H1 (cell line): ENCODE measurements around the gene SPATA16.

Experiments used
- CTCF ChIP-seq, 3 experiments: IDR thresholded peaks; 1 replicate in 2 of 3; 2 replicates in 1 of 3; pipeline versions ENCODE4 v1.5.1 to v1.6.1; 2011; ENCODE audit warnings: low read length in 3 of 3, mild to moderate bottlenecking in 3 of 3, inconsistent platforms in 2 of 3, low read depth in 1 of 3, moderate library complexity in 1 of 3; ENCODE audit not compliant: insufficient read depth in 1 of 3; ENCODE audit errors: control extremely low read depth in 1 of 3
- EZH2 ChIP-seq: fragments of 200-600 bp; sonication (generic); IDR thresholded peaks from 2 replicates; pipeline ENCODE4 v1.7.1; 2012; ENCODE audit warnings: low read depth, mild to moderate bottlenecking, moderate library complexity, low read length, inconsistent platforms; ENCODE audit not compliant: severe bottlenecking
- FOSL1 ChIP-seq: IDR thresholded peaks from 2 replicates; pipeline ENCODE4 v1.6.1; 2011; ENCODE audit warnings: mild to moderate bottlenecking, low read depth, low read length, moderate library complexity; ENCODE audit not compliant: insufficient read depth
- MAFK ChIP-seq: IDR thresholded peaks from 2 replicates; pipeline ENCODE4 v1.6.1; 2012; ENCODE audit warnings: low read depth, mild to moderate bottlenecking, improper control_type of control experiment, low read length
- POLR2AphosphoS5 ChIP-seq: IDR thresholded peaks from 2 replicates; pipeline ENCODE4 v1.6.1; 2011; ENCODE audit warnings: low read depth, low read length
- SP1 ChIP-seq: IDR thresholded peaks from 2 replicates; pipeline ENCODE4 v1.6.1; 2011; ENCODE audit warnings: low read depth, low read length
- TF ChIP-seq, protein P1 (sequence below): IDR thresholded peaks from 2 replicates; pipeline ENCODE4 v1.6.1; 2012; ENCODE audit warnings: low read length, inconsistent platforms

GRCh38 chr3:173055228-173055933 is 85.7 kb downstream of the SPATA16 start:
- TF ChIP-seq SP1: no peak
- TF ChIP-seq MAFK: no peak
- no peak for TF ChIP-seq POLR2AphosphoS5
- TF ChIP-seq EZH2: no peak
- TF ChIP-seq FOSL1: no peak
- TF ChIP-seq CTCF (IDR thresholded peaks at IDR 0.05; ENCODE audit: control extremely low read depth in 1 of 3, insufficient read depth in 1 of 3, low read depth in 1 of 3, low read length in 3 of 3): no peak
- TF ChIP-seq, protein P1, sequence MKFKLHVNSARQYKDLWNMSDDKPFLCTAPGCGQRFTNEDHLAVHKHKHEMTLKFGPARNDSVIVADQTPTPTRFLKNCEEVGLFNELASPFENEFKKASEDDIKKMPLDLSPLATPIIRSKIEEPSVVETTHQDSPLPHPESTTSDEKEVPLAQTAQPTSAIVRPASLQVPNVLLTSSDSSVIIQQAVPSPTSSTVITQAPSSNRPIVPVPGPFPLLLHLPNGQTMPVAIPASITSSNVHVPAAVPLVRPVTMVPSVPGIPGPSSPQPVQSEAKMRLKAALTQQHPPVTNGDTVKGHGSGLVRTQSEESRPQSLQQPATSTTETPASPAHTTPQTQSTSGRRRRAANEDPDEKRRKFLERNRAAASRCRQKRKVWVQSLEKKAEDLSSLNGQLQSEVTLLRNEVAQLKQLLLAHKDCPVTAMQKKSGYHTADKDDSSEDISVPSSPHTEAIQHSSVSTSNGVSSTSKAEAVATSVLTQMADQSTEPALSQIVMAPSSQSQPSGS: no peak
